ENCODE results near the gene SMIM17.
"Not testable (repeated sequence)": the region's sequence is repeated elsewhere in the genome, so short reads cannot be mapped to it uniquely, and the experiment has no call there.

Gene SMIM17

DNA sequence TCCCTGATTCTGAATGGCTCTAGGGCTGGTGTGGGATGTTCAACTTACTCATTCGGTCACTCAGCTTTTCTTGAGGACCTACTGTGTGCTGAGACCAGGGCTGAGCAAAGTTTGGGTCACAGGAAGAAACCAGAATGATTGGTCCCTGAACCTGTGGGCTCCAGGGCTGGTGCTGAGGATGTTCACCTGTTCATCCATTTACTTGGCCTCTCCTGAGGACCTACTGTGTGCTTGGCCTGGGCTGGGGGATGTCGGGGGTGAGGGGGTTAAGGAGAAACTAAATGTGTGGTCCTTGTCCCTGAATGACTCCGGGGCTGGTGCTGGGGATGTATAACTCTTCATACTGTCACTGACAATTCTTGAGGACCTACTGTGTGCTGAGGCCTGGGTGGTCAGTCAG, 18.3 kb downstream of the SMIM17 start:
- DNase-seq: no peak

DNA sequence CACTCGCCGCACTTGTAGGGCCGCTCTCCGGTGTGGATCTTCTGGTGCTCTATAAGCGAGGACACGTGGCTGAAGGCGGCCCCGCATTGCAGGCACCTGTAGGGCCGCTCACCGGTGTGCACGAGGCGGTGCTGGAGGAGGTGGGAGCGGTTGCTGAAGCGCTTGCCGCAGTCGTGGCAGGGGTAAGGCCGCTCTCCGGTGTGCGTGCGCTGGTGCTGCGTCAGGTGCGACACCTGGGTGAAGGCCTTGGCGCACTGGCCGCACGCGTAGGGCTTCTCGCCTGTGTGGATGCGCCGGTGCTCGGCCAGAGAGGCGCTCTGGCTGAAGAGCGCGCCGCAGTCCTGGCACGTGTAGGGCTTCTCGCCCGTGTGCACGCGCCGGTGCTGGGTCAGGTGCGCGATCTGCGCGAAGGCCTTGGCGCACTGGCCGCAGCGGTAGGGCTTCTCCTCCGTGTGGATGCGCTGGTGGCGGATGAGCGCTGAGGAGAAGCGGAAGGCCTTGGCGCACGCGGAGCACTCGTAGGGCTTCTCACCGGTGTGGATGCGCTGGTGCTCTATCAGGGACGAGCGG, 21.1 kb downstream of the SMIM17 start:
- DNase-seq: no peak

- DNase-seq: no peak
Observed at GRCh38 chr19:56664511-56664910, 21.6 kb downstream of the SMIM17 start.

GRCh38 chr19:56667311-56667870, 24.4 kb downstream of the SMIM17 start:
- DNase-seq: no peak

GRCh38 chr19:56668676-56669075, 25.7 kb downstream of the SMIM17 start:
- no peak for DNase-seq

DNA sequence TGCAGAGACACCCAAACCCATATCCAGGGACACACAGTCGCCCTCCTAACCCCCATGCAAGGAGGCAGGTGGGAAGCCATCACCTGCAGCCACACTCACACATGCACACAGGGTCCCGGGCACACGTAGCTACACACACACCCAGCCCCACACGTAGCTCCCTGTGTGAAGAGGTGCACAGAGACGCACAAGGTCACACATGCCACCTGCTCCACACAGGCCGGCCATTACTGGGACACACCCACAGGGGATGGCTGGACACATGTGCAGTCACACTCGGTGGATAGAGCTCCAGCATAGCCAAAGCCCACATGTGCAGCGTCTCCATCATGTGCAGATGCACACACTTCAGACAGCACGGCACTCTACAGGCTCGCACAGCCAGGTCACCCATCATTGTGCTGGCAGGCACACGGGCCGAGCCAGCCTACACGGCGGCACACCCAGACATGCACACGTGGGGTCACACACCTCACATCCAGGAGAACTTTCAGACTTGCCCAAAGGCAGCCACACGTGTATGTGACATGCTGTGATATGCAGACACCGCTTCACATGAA, 27.5 kb downstream of the SMIM17 start:
- no peak for DNase-seq

DNA sequence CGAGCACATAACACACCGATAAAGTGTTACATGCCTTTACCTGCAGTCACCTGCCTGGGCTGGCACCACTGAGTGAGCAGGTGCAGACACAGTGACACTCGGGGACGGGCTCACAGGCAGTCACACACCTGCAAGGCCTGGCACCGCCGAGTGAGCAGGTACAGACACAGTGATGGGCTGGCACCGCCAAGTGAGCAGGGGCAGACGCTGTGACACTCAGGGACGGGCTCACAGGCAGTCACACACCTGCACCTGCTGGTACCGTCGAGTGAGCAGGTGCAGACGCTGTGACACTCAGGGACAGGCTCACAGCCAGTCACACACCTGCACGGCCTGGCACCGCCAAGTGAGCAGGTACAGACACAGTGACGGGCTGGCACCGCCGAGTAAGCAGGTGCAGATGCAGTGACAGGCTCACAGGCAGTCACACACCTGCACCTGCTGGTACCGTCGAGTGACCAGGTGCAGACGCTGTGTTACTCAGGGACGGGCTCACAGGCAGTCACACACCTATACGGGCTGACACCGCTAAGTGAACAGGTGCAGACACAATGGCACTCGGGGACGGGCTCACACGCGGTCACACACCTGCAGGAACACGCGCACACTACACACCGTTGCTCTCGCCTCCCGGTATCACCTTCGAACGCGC, 28.1 kb downstream of the SMIM17 start:
- DNase-seq: no peak

DNA sequence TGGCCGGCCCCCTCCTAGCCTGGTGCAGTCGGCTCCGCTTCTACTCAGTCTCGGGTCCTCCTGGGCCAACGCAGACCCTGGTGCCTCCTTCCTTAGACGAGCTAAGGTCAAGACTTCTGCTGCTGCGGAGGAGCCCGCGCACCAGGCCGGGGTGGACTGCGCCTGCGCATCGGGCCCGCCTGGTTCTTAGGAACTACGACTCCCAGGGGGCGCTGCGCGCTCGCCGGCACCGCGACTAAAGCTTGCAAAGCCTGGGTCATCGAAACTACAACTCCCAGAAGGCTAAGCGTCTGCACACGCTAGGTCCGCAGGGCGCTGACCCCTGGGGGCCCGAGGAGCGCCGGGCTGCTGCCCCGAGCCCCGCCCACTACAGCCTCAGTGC, 28.6 kb downstream of the SMIM17 start, which contains the start of gene ZNF835:
Gene ZNF835 (minus strand): TSS at position 145 of the 382 bp plus-strand sequence. CDS start 6,559 bp downstream, outside the sequence.
- DNase-seq: no peak

DNA sequence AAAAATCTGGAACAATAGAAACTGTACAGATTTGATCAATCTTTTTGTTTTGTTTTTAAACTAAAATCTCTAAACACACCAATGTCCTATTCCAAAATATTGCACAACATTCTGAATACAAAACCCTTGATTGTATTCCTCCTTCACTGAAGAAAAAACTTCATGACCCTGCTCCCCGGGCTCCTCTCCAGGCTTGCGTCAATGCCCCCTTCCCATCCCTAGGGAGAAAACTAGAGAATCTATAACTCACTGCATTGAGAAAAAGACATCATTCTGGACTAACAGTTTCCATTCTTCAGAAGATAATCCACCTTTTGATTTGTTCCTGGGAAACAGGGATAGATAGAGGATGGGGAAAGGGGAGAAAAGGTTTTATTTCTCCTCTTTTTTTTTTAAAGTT, 29.7 kb downstream of the SMIM17 start:
- DNase-seq: not testable (repeated sequence)

DNA sequence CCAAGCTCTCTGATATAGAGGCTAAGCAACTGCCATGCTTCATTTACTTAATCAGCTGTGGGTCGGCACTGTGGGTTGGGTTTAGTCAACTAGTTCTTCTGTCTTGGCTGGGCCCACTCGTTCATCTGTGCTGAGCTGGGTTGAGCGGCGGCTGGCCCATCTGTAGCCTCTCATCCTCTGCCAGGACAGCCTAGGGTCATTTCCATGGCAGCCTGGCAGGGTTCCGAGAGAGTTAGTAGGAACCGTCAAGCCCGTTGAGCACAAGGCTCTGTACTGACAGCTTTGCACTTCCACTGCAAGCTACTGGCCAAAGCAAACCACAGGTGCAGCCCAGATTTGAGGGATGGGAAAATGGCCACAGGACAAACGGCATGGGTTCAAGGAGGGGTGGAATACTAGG, 35.2 kb downstream of the SMIM17 start:
- DNase-seq: no peak

DNA sequence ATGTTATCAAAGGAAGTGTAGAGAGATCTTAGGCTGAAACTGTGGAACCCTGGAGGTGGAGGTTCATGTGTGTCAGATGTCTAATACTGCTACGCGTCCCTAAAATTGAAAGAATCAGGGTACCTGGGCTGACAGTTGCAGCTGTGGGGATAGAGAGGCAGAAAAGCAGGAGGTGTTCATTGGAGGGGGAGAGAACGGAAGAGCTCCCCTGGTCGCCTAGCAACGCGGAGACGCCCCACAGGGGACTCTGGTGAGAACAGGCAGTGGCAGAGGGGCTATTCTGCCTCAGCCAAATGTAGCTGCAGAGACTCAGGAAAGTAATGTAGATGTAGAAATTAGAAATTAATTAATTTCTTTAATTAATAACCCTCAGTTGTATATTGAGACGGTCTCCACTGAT, 38.7 kb downstream of the SMIM17 start:
- DNase-seq: no peak

DNA sequence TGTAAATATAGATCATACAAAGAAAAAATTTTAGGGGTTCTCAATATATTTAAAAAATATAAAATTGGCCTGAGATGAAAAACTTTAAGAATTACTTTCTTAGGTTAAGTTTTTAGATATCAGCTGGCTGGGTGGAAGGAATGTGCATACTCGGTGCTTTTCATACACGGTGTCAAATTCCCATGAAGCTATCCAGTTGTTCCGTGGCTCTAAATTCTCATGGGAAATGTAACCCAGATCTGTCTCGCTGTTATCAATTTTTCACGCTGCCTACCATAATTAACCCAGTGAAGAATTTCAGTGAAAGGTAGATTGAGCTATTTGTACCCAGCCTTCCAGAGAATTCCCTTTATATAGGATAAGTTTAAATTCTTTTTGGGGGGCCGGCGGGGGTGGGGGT, 40.2 kb downstream of the SMIM17 start:
- DNase-seq: no peak

DNA sequence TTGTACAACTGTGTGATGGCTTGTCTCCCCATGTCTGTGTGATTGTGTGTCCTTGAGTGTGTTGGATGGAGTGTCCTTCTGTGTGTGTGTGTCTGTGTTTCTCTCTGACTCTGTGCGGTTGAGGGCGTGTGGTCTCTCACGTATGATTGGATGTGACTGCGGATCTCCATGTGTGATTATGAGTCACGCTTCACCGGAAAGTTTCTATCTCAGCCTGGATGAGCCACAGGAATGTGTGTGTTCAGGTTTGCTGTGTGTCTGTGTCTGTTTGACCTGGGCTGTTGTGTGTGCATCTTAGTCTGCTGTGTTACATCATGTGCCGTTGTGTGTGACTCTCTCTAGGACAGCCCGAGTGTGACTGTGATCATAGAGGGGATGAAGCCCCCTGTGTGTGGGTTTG, 44.1 kb downstream of the SMIM17 start:
- DNase-seq: no peak

DNA sequence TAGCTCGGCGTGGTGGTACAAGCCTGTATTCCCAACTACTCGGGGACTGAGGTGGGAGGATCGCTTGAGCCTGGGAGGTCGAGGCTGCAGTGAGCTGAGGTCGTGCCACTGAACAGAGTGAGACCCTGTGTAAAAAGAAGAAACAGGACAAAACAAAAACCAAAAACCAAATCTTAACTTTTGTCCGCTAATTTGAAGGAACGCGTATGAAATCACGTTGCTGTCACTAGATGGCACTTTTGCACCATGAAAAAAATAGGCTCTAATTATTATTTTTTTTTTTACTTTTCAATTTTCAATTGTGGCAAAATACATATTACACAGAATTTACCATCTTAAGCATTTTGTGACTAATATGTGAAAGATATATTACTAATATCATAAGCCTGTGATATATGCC, 46.2 kb downstream of the SMIM17 start:
- no peak for DNase-seq

DNA sequence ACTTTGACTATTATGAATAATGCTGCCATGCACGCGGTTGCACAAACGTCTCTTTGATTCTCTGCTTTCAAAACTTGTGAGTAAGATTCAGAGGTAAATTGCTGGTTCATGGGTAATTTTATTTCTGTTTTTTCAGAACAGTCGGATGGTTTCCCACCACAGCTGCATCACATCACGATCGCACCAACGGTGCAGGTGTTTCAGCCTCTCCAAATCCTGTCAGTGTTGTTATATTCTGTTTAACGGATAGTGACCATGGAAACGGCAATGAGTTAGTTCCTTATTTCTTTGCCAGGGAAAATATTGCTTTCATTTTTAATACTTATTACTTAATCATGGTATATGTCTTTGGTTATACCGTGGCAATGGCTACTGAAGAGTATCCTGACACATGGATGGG, 47.7 kb downstream of the SMIM17 start:
- DNase-seq: no peak

DNA sequence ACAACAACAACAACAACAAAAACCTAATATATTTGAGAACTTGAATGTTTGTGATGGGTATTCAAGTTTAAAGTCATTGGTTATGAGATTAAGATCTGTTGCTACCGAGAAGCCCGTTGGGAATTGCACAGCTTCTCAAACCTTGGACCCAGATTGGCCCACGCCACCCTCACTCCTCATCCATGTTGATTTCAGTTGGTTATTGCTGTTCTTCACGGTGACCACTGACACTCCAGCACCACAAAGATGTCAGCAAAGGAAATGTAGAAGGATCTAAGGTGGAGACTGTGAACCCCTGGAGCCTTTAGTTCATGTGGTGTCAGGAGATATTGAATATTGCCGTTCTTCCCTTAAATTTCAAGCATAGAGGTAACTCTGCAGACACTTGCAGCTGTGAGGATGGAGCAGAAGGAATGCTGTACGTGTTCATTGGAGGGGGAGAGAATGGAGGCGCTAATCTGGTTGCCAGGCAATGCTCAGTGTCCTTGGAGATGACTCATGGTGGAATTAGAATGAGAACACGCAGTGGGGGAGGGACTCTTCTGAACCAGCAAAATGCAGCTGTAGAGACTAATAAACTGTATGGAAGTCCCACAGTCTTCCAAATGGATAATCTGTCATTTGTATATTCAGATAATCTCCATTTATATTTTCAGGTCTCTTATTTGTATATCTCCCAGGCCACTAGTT, 49.4 kb downstream of the SMIM17 start:
- no peak for DNase-seq

DNA sequence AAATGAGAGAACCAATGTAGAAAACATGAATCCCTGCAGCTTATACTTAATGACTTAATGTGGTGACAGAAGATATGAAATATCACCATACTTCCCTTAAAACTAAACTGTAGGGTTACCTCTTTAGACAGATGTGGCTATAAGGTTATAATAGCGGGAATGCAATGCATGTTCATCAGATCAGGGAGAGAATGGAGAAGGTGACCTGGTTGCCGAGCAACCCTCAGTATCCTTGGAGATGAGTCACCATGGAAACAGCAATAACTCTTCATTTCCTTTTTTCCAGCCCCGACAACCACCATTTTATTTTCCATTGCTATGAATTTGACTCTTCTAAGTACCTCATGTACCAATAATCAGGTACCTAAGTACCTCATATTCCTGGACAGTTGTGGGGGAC, 56.6 kb downstream of the SMIM17 start:
- DNase-seq: no peak

DNA sequence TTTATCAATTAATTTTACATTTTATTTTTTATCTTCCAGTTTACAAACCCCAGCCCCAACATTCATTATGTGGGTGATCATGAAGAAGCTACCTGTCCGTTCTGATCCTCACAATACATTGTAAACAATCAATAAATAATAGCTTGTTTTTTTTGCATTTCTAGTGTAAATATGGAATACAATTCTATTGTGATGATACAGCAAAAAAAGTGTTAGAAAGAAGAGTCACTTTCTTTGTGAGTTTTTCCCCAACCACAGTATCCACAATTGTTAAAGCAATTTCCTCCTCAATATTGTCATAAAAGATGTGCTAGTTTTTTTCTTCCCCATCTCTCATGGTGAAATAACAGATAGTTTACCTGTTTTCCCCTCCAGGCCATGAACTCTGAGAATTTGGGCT, 58.9 kb downstream of the SMIM17 start:
- no peak for DNase-seq

DNA sequence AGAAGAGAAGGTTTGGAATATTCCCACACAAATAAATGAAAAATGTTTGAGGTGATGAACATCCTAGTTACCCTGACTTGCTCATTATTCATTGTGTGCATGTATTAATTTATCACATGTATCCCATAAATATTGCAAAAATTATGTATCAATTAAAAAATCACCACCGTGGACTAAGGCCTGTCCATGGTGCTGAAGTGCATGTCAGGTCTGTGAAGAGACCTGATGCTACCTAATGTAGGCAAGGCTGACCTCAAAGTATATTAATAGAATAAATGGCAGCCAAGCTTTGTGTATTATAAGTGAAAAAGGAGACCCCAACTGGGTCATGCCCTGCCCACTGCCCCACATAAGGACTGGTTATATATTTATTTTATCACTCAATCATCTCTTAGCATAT, 63.0 kb downstream of the SMIM17 start:
- no peak for DNase-seq
